GM12874 (cell line): ENCODE measurements around the gene ZNF19.

Source experiments
- CTCF ChIP-seq: IDR thresholded peaks from 2 replicates; pipeline ENCODE4 v1.5.1; 2011; ENCODE audit warnings: low read depth, mild to moderate bottlenecking, control low read depth, low read length, moderate library complexity; ENCODE audit not compliant: insufficient read depth

The ZNF19 gene

GRCh38 chr16:71524566-71525553 is 35.7 kb upstream of the ZNF19 start:
- TF ChIP-seq CTCF, result no peak

GRCh38 chr16:71520550-71520949 is 31.4 kb upstream of the ZNF19 start:
- no peak for TF ChIP-seq CTCF

- TF ChIP-seq CTCF, result no peak
Measured at GRCh38 chr16:71515026-71515425, 25.9 kb upstream of the ZNF19 start.

- no peak for TF ChIP-seq CTCF
Measured at GRCh38 chr16:71514476-71514875, 25.4 kb upstream of the ZNF19 start.

- TF ChIP-seq CTCF, result no peak
Measured at GRCh38 chr16:71513302-71513701, 24.2 kb upstream of the ZNF19 start.

GRCh38 chr16:71507061-71507460 is 17.9 kb upstream of the ZNF19 start:
- TF ChIP-seq CTCF, result no peak

GRCh38 chr16:71504901-71505300 is 15.8 kb upstream of the ZNF19 start:
- TF ChIP-seq CTCF, result no peak
